ENCODE measurements around the gene STARD13. TPM values are rescaled to one million over a fixed set of nuclear protein-coding genes. Genes with fewer than 3 reads are reported as not detected.

Gene STARD13
- total and polyA plus RNA-seq, 8 donors, result 4.4 to 158 (median 44.0) TPM

- no peaks in the 10 kb centered on the region for H3K9me3 ChIP-seq
- peaks cover 10 to 86% (median 47%) of the 10 kb centered on the region in 4 donors for H3K4me1 ChIP-seq
- peak overlapping the region in 4 of 5 donors; percentile 58 to 72 (median 63) for H3K27ac ChIP-seq
- H3K27me3 ChIP-seq, result no peaks in the 10 kb centered on the region
- 86 to 98% (median 90%) methylated on average over 2 of the region's 2 CpGs for WGBS, 5 donors
- no peak overlapping the region for H3K4me3 ChIP-seq
- intact Hi-C loops (cut with DNase I; ENCODE audit: low total_unique reads), result no loop called here
- no peak for TF ChIP-seq EP300 (IDR thresholded peaks at IDR 0.05)
- TF ChIP-seq POLR2A (IDR thresholded peaks at IDR 0.05), result no peak
- TF ChIP-seq POLR2AphosphoS5 (IDR thresholded peaks at IDR 0.05), result no peak
- TF ChIP-seq, protein P1, sequence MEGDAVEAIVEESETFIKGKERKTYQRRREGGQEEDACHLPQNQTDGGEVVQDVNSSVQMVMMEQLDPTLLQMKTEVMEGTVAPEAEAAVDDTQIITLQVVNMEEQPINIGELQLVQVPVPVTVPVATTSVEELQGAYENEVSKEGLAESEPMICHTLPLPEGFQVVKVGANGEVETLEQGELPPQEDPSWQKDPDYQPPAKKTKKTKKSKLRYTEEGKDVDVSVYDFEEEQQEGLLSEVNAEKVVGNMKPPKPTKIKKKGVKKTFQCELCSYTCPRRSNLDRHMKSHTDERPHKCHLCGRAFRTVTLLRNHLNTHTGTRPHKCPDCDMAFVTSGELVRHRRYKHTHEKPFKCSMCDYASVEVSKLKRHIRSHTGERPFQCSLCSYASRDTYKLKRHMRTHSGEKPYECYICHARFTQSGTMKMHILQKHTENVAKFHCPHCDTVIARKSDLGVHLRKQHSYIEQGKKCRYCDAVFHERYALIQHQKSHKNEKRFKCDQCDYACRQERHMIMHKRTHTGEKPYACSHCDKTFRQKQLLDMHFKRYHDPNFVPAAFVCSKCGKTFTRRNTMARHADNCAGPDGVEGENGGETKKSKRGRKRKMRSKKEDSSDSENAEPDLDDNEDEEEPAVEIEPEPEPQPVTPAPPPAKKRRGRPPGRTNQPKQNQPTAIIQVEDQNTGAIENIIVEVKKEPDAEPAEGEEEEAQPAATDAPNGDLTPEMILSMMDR (IDR thresholded peaks at IDR 0.05), result no peak
- DNase-seq, result no peak
- H3K36me3 ChIP-seq, result no peaks in the 10 kb centered on the region
Measured at GRCh38 chr13:33259296-33259695, 26.3 kb downstream of the STARD13 start.

GRCh38 chr13:33258808-33259193 is 26.8 kb downstream of the STARD13 start:
- Histone ChIP-seq H3K4me1 (peaks cover 6 to 86% (median 45%) of the 10 kb centered on the region in 4 donors), H3K36me3 (no peaks in the 10 kb centered on the region), H3K27ac (peak overlapping the region in 4 of 5 donors; percentile 58 to 72 (median 63)), H3K4me3 (no peak overlapping the region), H3K9me3 (no peaks in the 10 kb centered on the region), H3K27me3 (no peaks in the 10 kb centered on the region)
- no peak for DNase-seq
- no peak for TF ChIP-seq POLR2AphosphoS5 (IDR thresholded peaks at IDR 0.05)
- no peak for TF ChIP-seq EP300 (IDR thresholded peaks at IDR 0.05)
- TF ChIP-seq POLR2A (IDR thresholded peaks at IDR 0.05), result no peak
- TF ChIP-seq, protein P1 (IDR thresholded peaks at IDR 0.05), result no peak
- intact Hi-C loops (cut with DNase I; ENCODE audit: low total_unique reads), result no loop called here

GRCh38 chr13:33257841-33258807 is 27.4 kb downstream of the STARD13 start:
- Histone ChIP-seq H3K4me3 (no peak overlapping the region), H3K27me3 (no peaks in the 10 kb centered on the region), H3K9me3 (no peaks in the 10 kb centered on the region), H3K36me3 (no peaks in the 10 kb centered on the region), H3K4me1 (peaks cover 5 to 86% (median 42%) of the 10 kb centered on the region in 4 donors), H3K27ac (peak overlapping the region in 4 of 5 donors; percentile 58 to 72 (median 63))
- WGBS, 5 donors, result 71 to 78% (median 75%) methylated on average over 7 of the region's 7 CpGs
- TF ChIP-seq, protein P1 (IDR thresholded peaks at IDR 0.05), result no peak
- TF ChIP-seq POLR2A (IDR thresholded peaks at IDR 0.05) (no peak), POLR2AphosphoS5 (IDR thresholded peaks at IDR 0.05) (peak in 1 of 3 donors; percentile 2)
- intact Hi-C loops (cut with DNase I; ENCODE audit: low total_unique reads), result no loop called here
- no peak for DNase-seq

GRCh38 chr13:33256148-33256840 is 29.3 kb downstream of the STARD13 start:
- no peak overlapping the region for H3K27ac ChIP-seq

More at GRCh38 chr13:33256148-33256840, 29.3 kb downstream of the STARD13 start:
- WGBS, 5 donors, result 76 to 87% (median 85%) methylated on average over 3 of the region's 3 CpGs
- no peak for DNase-seq
- intact Hi-C loops (cut with DNase I; ENCODE audit: low total_unique reads), result no loop called here
- H3K36me3 ChIP-seq, result no peaks in the 10 kb centered on the region
- no peak overlapping the region for H3K4me3 ChIP-seq
- no peaks in the 10 kb centered on the region for H3K27me3 ChIP-seq
- no peaks in the 10 kb centered on the region for H3K9me3 ChIP-seq
- H3K4me1 ChIP-seq, result peaks cover 0 to 82% (median 36%) of the 10 kb centered on the region in 4 donors
- TF ChIP-seq POLR2AphosphoS5 (IDR thresholded peaks at IDR 0.05) (no peak), POLR2A (IDR thresholded peaks at IDR 0.05) (no peak), EP300 (IDR thresholded peaks at IDR 0.05) (no peak)
- TF ChIP-seq, protein P1 (IDR thresholded peaks at IDR 0.05), result no peak

Measured in stomach (tissue), 9 donors.